ENCODE data around the gene DNAH8.

Gene DNAH8

DNA sequence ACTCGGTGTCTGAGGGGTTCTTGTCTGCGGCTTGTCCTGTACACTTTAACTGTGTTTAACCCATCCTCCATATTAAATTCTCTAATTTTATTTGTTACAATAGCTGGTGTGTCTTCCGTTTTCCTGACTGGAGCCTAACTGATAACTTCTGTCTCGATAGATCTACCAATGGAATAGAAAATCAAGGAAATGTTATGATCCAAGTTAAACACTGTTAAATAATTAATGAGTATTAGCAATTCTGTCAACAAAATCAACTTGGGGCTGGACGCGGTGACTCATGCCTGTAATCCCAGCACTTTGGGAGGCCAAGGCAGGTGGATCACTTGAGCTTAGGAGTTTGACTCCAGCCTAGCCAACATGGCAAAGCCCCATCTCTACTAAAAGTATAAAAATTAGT lies 81.7 kb downstream of the DNAH8 start:
- Histone ChIP-seq H3K4me3 (ENCODE audit: insufficient read depth, low read length, poor library complexity, severe bottlenecking) (no peak overlapping the region), H3K79me2 (ENCODE audit: insufficient read depth, low read length) (no peaks in the 10 kb centered on the region), H2AFZ (ENCODE audit: low read depth, low read length, severe bottlenecking) (no peak overlapping the region), H3K27ac (ENCODE audit: low read depth, low read length) (no peak overlapping the region), H4K20me1 (ENCODE audit: low read depth, low read length) (no peaks in the 10 kb centered on the region), H3K9me3 (ENCODE audit: insufficient read depth, low read length) (no peaks in the 10 kb centered on the region), H3F3A (ENCODE audit: insufficient read depth) (no peaks in the 10 kb centered on the region), H3K36me3 (ENCODE audit: low read length) (no peaks in the 10 kb centered on the region), H3K27me3 (ENCODE audit: low read length) (no peaks in the 10 kb centered on the region), H3K4me2 (ENCODE audit: low read depth, low read length, poor library complexity, severe bottlenecking) (no peak overlapping the region), H3K9ac (ENCODE audit: low read length) (no peak overlapping the region), H3K9me2 (replicated peaks; ENCODE audit: insufficient read depth, low read length) (no peaks in the 10 kb centered on the region)
- TF ChIP-seq, protein P1, sequence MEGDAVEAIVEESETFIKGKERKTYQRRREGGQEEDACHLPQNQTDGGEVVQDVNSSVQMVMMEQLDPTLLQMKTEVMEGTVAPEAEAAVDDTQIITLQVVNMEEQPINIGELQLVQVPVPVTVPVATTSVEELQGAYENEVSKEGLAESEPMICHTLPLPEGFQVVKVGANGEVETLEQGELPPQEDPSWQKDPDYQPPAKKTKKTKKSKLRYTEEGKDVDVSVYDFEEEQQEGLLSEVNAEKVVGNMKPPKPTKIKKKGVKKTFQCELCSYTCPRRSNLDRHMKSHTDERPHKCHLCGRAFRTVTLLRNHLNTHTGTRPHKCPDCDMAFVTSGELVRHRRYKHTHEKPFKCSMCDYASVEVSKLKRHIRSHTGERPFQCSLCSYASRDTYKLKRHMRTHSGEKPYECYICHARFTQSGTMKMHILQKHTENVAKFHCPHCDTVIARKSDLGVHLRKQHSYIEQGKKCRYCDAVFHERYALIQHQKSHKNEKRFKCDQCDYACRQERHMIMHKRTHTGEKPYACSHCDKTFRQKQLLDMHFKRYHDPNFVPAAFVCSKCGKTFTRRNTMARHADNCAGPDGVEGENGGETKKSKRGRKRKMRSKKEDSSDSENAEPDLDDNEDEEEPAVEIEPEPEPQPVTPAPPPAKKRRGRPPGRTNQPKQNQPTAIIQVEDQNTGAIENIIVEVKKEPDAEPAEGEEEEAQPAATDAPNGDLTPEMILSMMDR (IDR thresholded peaks at IDR 0.05; ENCODE audit: insufficient read depth, low read length, poor library complexity, severe bottlenecking) = no peak
- no peak for TF ChIP-seq EZH2phosphoT487 (conservative IDR thresholded peaks at IDR 0.05; ENCODE audit: low read length)

DNA sequence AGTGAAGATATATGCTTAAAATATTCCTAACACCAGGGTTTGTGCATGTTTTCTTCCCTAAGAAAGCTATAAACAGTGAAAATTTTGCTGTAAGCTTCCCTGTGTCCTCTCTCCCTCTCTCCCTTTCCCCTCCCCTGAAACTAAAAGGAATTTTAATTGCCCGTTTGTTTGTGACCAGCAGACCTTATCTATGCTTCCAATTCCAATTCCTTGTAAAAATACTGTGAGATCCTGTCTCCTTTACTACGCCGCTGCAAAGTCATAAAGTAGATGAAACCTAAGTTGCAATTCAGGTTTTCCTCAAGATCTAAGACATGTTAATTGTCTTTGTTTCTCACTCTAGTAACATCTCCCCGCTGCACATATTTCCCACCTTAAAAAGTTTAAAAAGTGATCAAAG lies 82.3 kb downstream of the DNAH8 start:
- no peak overlapping the region for H3K27ac ChIP-seq (ENCODE audit: low read depth, low read length)
- H3K4me3 ChIP-seq (ENCODE audit: insufficient read depth, low read length, poor library complexity, severe bottlenecking) = no peak overlapping the region
- no peaks in the 10 kb centered on the region for H3K36me3 ChIP-seq (ENCODE audit: low read length)
- H3K9me2 ChIP-seq (replicated peaks; ENCODE audit: insufficient read depth, low read length) = no peaks in the 10 kb centered on the region
- H2AFZ ChIP-seq (ENCODE audit: low read depth, low read length, severe bottlenecking) = no peak overlapping the region
- H3F3A ChIP-seq (ENCODE audit: insufficient read depth) = no peaks in the 10 kb centered on the region
- H3K27me3 ChIP-seq (ENCODE audit: low read length) = no peaks in the 10 kb centered on the region
- H3K4me2 ChIP-seq (ENCODE audit: low read depth, low read length, poor library complexity, severe bottlenecking) = no peak overlapping the region
- no peaks in the 10 kb centered on the region for H4K20me1 ChIP-seq (ENCODE audit: low read depth, low read length)
- no peaks in the 10 kb centered on the region for H3K9me3 ChIP-seq (ENCODE audit: insufficient read depth, low read length)
- no peak overlapping the region for H3K9ac ChIP-seq (ENCODE audit: low read length)
- no peaks in the 10 kb centered on the region for H3K79me2 ChIP-seq (ENCODE audit: insufficient read depth, low read length)
- TF ChIP-seq EZH2phosphoT487 (conservative IDR thresholded peaks at IDR 0.05; ENCODE audit: low read length) = no peak
- TF ChIP-seq, protein P1 (IDR thresholded peaks at IDR 0.05; ENCODE audit: insufficient read depth, low read length, poor library complexity, severe bottlenecking) = no peak

DNA sequence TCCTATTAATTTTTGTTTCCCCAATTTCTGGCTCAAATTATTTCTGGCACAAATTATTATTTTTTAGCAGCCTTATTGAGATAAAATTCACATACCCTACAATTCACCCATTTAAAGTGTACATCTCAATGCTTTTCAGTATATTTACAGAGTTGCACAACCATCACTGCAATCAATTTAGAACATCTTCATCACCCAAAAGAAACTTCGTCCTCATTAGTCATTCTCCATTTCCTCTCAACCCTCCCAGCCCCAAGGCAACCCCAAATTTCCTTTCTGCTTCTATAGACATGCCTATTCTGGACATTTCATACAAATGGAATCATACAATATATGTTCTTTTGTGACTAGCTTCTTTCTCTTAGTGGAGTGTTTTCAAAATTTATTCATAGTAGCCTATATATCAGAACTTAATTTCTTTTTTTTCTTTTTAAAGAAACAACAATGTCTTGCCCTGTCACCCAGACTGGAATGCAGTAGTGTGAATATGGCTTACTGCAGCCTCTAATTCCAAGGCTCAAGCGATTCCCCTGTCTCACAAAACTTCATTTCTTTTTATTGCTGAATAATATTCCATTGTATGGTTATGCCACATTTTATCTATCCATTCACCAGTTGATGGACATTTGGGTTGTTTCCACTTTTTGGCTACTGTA lies 84.5 kb downstream of the DNAH8 start:
- Histone ChIP-seq H2AFZ (ENCODE audit: low read depth, low read length, severe bottlenecking) (no peak overlapping the region), H3K9me3 (ENCODE audit: insufficient read depth, low read length) (no peaks in the 10 kb centered on the region), H3K9me2 (replicated peaks; ENCODE audit: insufficient read depth, low read length) (no peaks in the 10 kb centered on the region), H3K4me2 (ENCODE audit: low read depth, low read length, poor library complexity, severe bottlenecking) (no peak overlapping the region), H3K27me3 (ENCODE audit: low read length) (no peaks in the 10 kb centered on the region), H4K20me1 (ENCODE audit: low read depth, low read length) (no peaks in the 10 kb centered on the region), H3F3A (ENCODE audit: insufficient read depth) (no peaks in the 10 kb centered on the region), H3K9ac (ENCODE audit: low read length) (no peak overlapping the region), H3K27ac (ENCODE audit: low read depth, low read length) (no peak overlapping the region), H3K36me3 (ENCODE audit: low read length) (no peaks in the 10 kb centered on the region), H3K4me3 (ENCODE audit: insufficient read depth, low read length, poor library complexity, severe bottlenecking) (no peak overlapping the region), H3K79me2 (ENCODE audit: insufficient read depth, low read length) (no peaks in the 10 kb centered on the region)
- TF ChIP-seq, protein P1 (IDR thresholded peaks at IDR 0.05; ENCODE audit: insufficient read depth, low read length, poor library complexity, severe bottlenecking) = no peak
- no peak for TF ChIP-seq EZH2phosphoT487 (conservative IDR thresholded peaks at IDR 0.05; ENCODE audit: low read length)

Measured in SU-DHL-6 (cell line).